22Rv1 (cell line): Measurements from ENCODE around the gene PPIF.

ENCODE experiments used
- ZFX ChIP-seq: fragments of 450-650 bp; IDR thresholded peaks from 2 replicates; pipeline ENCODE4 v1.6.1; 2017; ENCODE audit warnings: antibody characterized with exemption, borderline replicate concordance
- TF ChIP-seq, protein P1 (sequence below): fragments of 450-650 bp; IDR thresholded peaks from 2 replicates; pipeline ENCODE4 v1.5.1; 2017; ENCODE audit warnings: mild to moderate bottlenecking

GRCh38 chr10:79298403-79299244 is 48.6 kb upstream of the PPIF start:
- TF ChIP-seq, protein P1, sequence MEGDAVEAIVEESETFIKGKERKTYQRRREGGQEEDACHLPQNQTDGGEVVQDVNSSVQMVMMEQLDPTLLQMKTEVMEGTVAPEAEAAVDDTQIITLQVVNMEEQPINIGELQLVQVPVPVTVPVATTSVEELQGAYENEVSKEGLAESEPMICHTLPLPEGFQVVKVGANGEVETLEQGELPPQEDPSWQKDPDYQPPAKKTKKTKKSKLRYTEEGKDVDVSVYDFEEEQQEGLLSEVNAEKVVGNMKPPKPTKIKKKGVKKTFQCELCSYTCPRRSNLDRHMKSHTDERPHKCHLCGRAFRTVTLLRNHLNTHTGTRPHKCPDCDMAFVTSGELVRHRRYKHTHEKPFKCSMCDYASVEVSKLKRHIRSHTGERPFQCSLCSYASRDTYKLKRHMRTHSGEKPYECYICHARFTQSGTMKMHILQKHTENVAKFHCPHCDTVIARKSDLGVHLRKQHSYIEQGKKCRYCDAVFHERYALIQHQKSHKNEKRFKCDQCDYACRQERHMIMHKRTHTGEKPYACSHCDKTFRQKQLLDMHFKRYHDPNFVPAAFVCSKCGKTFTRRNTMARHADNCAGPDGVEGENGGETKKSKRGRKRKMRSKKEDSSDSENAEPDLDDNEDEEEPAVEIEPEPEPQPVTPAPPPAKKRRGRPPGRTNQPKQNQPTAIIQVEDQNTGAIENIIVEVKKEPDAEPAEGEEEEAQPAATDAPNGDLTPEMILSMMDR = no peak
- TF ChIP-seq ZFX = no peak
